GM12878 (cell line): ENCODE data around the gene PTBP1. TPM values are rescaled to one million over a fixed set of nuclear protein-coding genes. Genes with fewer than 3 reads are reported as not detected.

Source experiments
- ATAC-seq: fragments of 200-7000 bp; cut with Tn5 transposase; 3 replicates; pipeline ENCODE4 v1.9.1; 2020; ENCODE audit warnings: mild to moderate bottlenecking, moderate library complexity
- BruUV-seq: library from RNA; stranded (reverse); fragments of 400-500 nt; replicated peaks from 2 replicates; lab custom pipeline; 2021; lab: Mats Ljungman, UMichigan
- CTCF ChIA-PET: fragments of 300-600 bp; sonication (Branson Sonifier 250); formaldehyde crosslinking; extraction: SDS; loops from one replicate; lab custom pipeline; 2021; ENCODE audit warnings: inconsistent platforms; lab: Yijun Ruan, JAX
- POLR2A ChIA-PET: fragments of 350-600 bp; formaldehyde crosslinking; extraction: SDS; loops from one replicate; lab custom pipeline; 2021; ENCODE audit warnings: inconsistent platforms; lab: Charles Lee
- RAD21 ChIA-PET: fragments of 300-600 bp; sonication (Branson Sonifier 250); formaldehyde crosslinking; loops from one replicate; lab custom pipeline; 2023; ENCODE audit warnings: antibody characterized with exemption; ENCODE audit not compliant: unreplicated experiment; lab: Charles Lee
- SMC1A ChIA-PET: fragments of 300-600 bp; sonication (Branson Sonifier 250); formaldehyde crosslinking; loops from one replicate; lab custom pipeline; 2023; ENCODE audit not compliant: unreplicated experiment, uncharacterized antibody; lab: Charles Lee
- DNase-seq: peaks from one replicate; pipeline ENCODE4 v3.0.0-alpha.2; 2011; ENCODE audit warnings: low read depth, low spot score
- FAIRE-seq: peaks from 3 replicates; lab custom pipeline; 2011; peaks lifted over from hg19 to GRCh38; lab: Jason Lieb, UNC
- H2AFZ ChIP-seq: 2 replicates; pipeline ENCODE4 v1.6.0; 2011; ENCODE audit warnings: low read depth, low read length, control low read depth; ENCODE audit not compliant: control insufficient read depth
- H3K27ac ChIP-seq: 2 replicates; pipeline ENCODE4 v1.5.1; 2011; ENCODE audit warnings: control low read depth; ENCODE audit not compliant: control insufficient read depth, insufficient read depth
- H3K27me3 ChIP-seq, 2 experiments: replicated peaks in 1 of 2; 2 replicates each; pipeline versions ENCODE4 v1.6.0 to v1.6.1; 2011; ENCODE audit warnings: low read length in 1 of 2; ENCODE audit not compliant: control insufficient read depth in 2 of 2, insufficient read depth in 2 of 2
- H3K36me3 ChIP-seq, 2 experiments: 2 replicates each; pipeline ENCODE4 v1.5.1; 2011; ENCODE audit warnings: low read length in 1 of 2; ENCODE audit not compliant: control insufficient read depth in 2 of 2, insufficient read depth in 2 of 2
- H3K4me1 ChIP-seq: 2 replicates; pipeline ENCODE4 v1.6.1; 2011; ENCODE audit warnings: mild to moderate bottlenecking, low read length, moderate library complexity, mixed read lengths; ENCODE audit not compliant: control insufficient read depth, insufficient read depth
- H3K4me2 ChIP-seq: 2 replicates; pipeline ENCODE4 v1.6.0; 2011; ENCODE audit warnings: control low read depth; ENCODE audit not compliant: control insufficient read depth, insufficient read depth
- H3K4me3 ChIP-seq: fragments of 200-600 bp; sonication (generic); 2 replicates; pipeline ENCODE4 v1.5.1; 2016
- H3K79me2 ChIP-seq: 2 replicates; pipeline ENCODE4 v1.6.0; 2011; ENCODE audit warnings: low read length; ENCODE audit not compliant: control insufficient read depth, insufficient read depth
- H3K9ac ChIP-seq: 2 replicates; pipeline ENCODE4 v1.8.0; 2011; ENCODE audit warnings: low read length, control low read depth, mixed read lengths; ENCODE audit not compliant: control insufficient read depth, insufficient read depth
- H3K9me3 ChIP-seq: replicated peaks from 3 replicates; pipeline ENCODE4 v1.5.1; 2011; ENCODE audit warnings: mild to moderate bottlenecking, low read length; ENCODE audit not compliant: control insufficient read depth, insufficient read depth
- H4K20me1 ChIP-seq: 2 replicates; pipeline ENCODE4 v1.6.0; 2011; ENCODE audit not compliant: control insufficient read depth, insufficient read depth
- CBX3 ChIP-seq: fragments of 200-600 bp; sonication (generic); IDR thresholded peaks from 2 replicates; pipeline ENCODE4 v1.6.1; 2016; ENCODE audit warnings: low read depth, borderline replicate concordance
- CBX5 ChIP-seq: sonication (generic); IDR thresholded peaks from 2 replicates; pipeline ENCODE4 v1.6.1; 2016; ENCODE audit warnings: low read depth, moderate library complexity, mild to moderate bottlenecking, inconsistent platforms
- HCFC1 ChIP-seq: fragments of 150-350 bp; IDR thresholded peaks from 2 replicates; pipeline ENCODE4 v1.6.1; 2014; ENCODE audit warnings: low read length
- PML ChIP-seq: IDR thresholded peaks from 2 replicates; pipeline ENCODE4 v1.6.1; 2012; ENCODE audit warnings: low read length, inconsistent platforms
- SP1 ChIP-seq: IDR thresholded peaks from one replicate; pipeline ENCODE4 v1.6.1; 2011; ENCODE audit warnings: low read depth, low read length
- SPI1 ChIP-seq: IDR thresholded peaks from 2 replicates; pipeline ENCODE4 v1.6.1; 2011; ENCODE audit warnings: low read depth, mild to moderate bottlenecking, low read length, moderate library complexity, borderline replicate concordance; ENCODE audit not compliant: insufficient read depth
- TCF3 ChIP-seq: IDR thresholded peaks from 2 replicates; pipeline ENCODE4 v1.6.1; 2012; ENCODE audit warnings: low read depth, mild to moderate bottlenecking, low read length, borderline replicate concordance; ENCODE audit not compliant: insufficient read depth
- ZZZ3 ChIP-seq: IDR thresholded peaks from 2 replicates; pipeline ENCODE4 v1.6.1; 2011; ENCODE audit warnings: low read depth; ENCODE audit not compliant: control insufficient read depth, insufficient read length
- WGBS: methylation state at CpG from one replicate; pipeline ENCODE4 v1.1.6; 2016; ENCODE audit warnings: low lambda C conversion rate; ENCODE audit not compliant: insufficient replicate concordance, insufficient coverage; ENCODE audit errors: missing lambda C conversion rate; 5-methylcytosine and 5-hydroxymethylcytosine counted together
- in situ Hi-C: fragments of 300-500 bp; cut with MboI; formaldehyde crosslinking; loops from 9 replicates; pipeline ENCODE4 v1.14.3; 2018; ENCODE audit warnings: mixed read lengths
- intact Hi-C: fragments of 100-400 bp; cut with micrococcal nuclease; formaldehyde crosslinking; loops from one replicate; pipeline ENCODE4 v1.14.2; 2022; ENCODE audit not compliant: unreplicated experiment
- polyA plus RNA-seq, 11 experiments: library from polyadenylated mRNA; depleted of rRNA in 4 of 11; unstranded in 6 of 11; stranded (reverse) in 5 of 11; fragments of >200 nt; fragmentation: Nextera tagmentation in 4 of 11; fragmentation: Illumina TruSeq in 1 of 11; extraction: Ambion mirVana in 4 of 11; extraction: Trizol in 1 of 11; gene quantifications; 1 replicate in 1 of 11; 2 replicates in 10 of 11; pipeline versions ENCODE4 v1.2.1 to v1.2.3, GENCODE V29; 2011 to 2016; ENCODE audit warnings: inconsistent platforms in 2 of 11, missing spikeins in 2 of 11, low read depth in 1 of 11
- total RNA-seq, 4 experiments: library from RNA; depleted of rRNA in 3 of 4; stranded (reverse); fragments of >200 nt in 3 of 4; fragmentation: Illumina TruSeq in 1 of 4; extraction: Trizol in 1 of 4; gene quantifications; 2 replicates each; pipeline versions ENCODE4 v1.2.1 to v1.2.3, GENCODE V29; 2013 to 2021
- TF ChIP-seq, protein P1 (sequence below): fragments of 450-650 bp; conservative IDR thresholded peaks from 2 replicates; pipeline ENCODE4 v1.6.1; 2017; ENCODE audit warnings: mild to moderate bottlenecking, moderate library complexity
- TF ChIP-seq, protein P2 (sequence below): fragments of 450-650 bp; IDR thresholded peaks from 2 replicates; pipeline ENCODE4 v1.6.1; 2017; ENCODE audit warnings: mild to moderate bottlenecking

Gene PTBP1
- total and polyA plus RNA-seq, 10 of the 15 experiments (the other 5 are each of a cell fraction or from before 2014, with no cell fraction given) = 13.1 to 532 (median 217) TPM

DNA sequence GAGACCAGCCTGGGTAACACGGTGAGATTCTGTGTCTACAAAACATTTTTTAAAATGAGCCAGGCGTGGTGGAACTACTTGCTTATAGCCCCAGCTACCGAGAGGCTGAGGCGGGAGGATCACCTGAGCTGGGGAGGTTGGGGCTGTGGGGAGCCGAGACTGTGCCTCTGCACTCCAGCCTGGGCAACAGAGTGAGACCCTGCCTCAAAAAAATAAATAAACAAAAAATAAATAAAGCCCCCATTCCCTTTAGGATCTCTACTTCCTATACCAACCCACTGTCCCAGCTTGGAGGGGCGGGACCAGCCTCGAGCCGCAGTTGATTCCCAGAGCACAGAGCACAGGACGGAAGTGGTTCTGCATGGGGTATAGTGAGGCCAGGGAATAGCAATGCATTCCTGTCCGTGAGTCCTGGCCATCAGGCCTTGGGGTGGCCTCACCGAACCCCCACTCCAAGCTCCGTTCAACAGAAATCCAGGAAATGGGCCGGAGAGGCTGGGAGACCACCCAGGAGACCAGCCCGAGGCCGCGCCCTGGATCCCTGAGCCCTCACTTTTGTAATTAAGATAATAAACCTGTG is 4.9 kb upstream of the PTBP1 start:
- no peaks in the 10 kb centered on the region; the same call in 1 of the 2 replicates for H3K79me2 ChIP-seq
- no peak overlapping the region for H3K27ac ChIP-seq
- no peak overlapping the region for H3K9ac ChIP-seq
- DNase-seq (no peak), FAIRE-seq (no peak), ATAC-seq (no peak)
- CTCF ChIA-PET = no interaction called here
- 57% methylated on average over 16 of the region's 16 CpGs for WGBS
- H3K9me3 ChIP-seq = no peaks in the 10 kb centered on the region
- TF ChIP-seq CBX3 = no peak
- no peak for TF ChIP-seq ZZZ3
- no peak for TF ChIP-seq SPI1
- no peak for TF ChIP-seq PML
- TF ChIP-seq, protein P1, sequence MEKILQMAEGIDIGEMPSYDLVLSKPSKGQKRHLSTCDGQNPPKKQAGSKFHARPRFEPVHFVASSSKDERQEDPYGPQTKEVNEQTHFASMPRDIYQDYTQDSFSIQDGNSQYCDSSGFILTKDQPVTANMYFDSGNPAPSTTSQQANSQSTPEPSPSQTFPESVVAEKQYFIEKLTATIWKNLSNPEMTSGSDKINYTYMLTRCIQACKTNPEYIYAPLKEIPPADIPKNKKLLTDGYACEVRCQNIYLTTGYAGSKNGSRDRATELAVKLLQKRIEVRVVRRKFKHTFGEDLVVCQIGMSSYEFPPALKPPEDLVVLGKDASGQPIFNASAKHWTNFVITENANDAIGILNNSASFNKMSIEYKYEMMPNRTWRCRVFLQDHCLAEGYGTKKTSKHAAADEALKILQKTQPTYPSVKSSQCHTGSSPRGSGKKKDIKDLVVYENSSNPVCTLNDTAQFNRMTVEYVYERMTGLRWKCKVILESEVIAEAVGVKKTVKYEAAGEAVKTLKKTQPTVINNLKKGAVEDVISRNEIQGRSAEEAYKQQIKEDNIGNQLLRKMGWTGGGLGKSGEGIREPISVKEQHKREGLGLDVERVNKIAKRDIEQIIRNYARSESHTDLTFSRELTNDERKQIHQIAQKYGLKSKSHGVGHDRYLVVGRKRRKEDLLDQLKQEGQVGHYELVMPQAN = no peak
- TF ChIP-seq TCF3 = no peak
- TF ChIP-seq CBX5 = no peak
- TF ChIP-seq, protein P2, sequence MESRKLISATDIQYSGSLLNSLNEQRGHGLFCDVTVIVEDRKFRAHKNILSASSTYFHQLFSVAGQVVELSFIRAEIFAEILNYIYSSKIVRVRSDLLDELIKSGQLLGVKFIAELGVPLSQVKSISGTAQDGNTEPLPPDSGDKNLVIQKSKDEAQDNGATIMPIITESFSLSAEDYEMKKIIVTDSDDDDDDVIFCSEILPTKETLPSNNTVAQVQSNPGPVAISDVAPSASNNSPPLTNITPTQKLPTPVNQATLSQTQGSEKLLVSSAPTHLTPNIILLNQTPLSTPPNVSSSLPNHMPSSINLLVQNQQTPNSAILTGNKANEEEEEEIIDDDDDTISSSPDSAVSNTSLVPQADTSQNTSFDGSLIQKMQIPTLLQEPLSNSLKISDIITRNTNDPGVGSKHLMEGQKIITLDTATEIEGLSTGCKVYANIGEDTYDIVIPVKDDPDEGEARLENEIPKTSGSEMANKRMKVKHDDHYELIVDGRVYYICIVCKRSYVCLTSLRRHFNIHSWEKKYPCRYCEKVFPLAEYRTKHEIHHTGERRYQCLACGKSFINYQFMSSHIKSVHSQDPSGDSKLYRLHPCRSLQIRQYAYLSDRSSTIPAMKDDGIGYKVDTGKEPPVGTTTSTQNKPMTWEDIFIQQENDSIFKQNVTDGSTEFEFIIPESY = no peak
- no peak for TF ChIP-seq HCFC1
- no peak for TF ChIP-seq SP1
- no TSS peak for BruUV-seq
- H2AFZ ChIP-seq = no peak overlapping the region
- no peaks in the 10 kb centered on the region for H3K4me1 ChIP-seq
- intact Hi-C loops = no loop called here
- no peaks in the 10 kb centered on the region for H3K36me3 ChIP-seq
- SMC1A ChIA-PET = no interaction called here
- H3K4me2 ChIP-seq = no peak overlapping the region
- RAD21 ChIA-PET = no interaction called here
- H3K4me3 ChIP-seq = no peak overlapping the region
- H4K20me1 ChIP-seq = no peaks in the 10 kb centered on the region
- POLR2A ChIA-PET = interaction anchor here (0.9 kb wide), 1 partner anchor 274 kb away, joined by 3 read pairs; the partner anchor contains the start of gene ARHGAP45
- in situ Hi-C loops = no loop called here
- no peaks in the 10 kb centered on the region; a peak in 1 of 4 replicates for H3K27me3 ChIP-seq
